WERI-Rb-1 (cell line): ENCODE data around the gene TNKS1BP1.

Experiments used
- DNase-seq: peaks from one replicate; pipeline ENCODE4 v3.0.0-alpha.2; 2020
- H3K27ac ChIP-seq: fragments of 250-450 bp; sonication (Bioruptor Pico); 2 replicates; pipeline ENCODE4 v1.5.1; 2020; ENCODE audit warnings: mild to moderate bottlenecking, moderate library complexity
- H3K27me3 ChIP-seq: fragments of 250-450 bp; sonication (Bioruptor Pico); 2 replicates; pipeline ENCODE4 v1.5.1; 2021; ENCODE audit warnings: mild to moderate bottlenecking, low read depth, moderate library complexity; ENCODE audit not compliant: insufficient read depth, severe bottlenecking
- H3K36me3 ChIP-seq: fragments of 250-450 bp; sonication (Bioruptor Pico); 2 replicates; pipeline ENCODE4 v1.5.1; 2020; ENCODE audit warnings: mild to moderate bottlenecking, moderate library complexity
- H3K4me3 ChIP-seq: 2 replicates; pipeline ENCODE4 v1.5.1; 2011; ENCODE audit warnings: low read depth, mild to moderate bottlenecking, control low read depth, low read length
- H3K9me3 ChIP-seq: fragments of 250-450 bp; sonication (Bioruptor Pico); 2 replicates; pipeline ENCODE4 v1.5.1; 2021; ENCODE audit warnings: mild to moderate bottlenecking, moderate library complexity; ENCODE audit not compliant: severe bottlenecking
- CTCF ChIP-seq: IDR thresholded peaks from 2 replicates; pipeline ENCODE4 v1.5.1; 2011; ENCODE audit warnings: low read depth, mild to moderate bottlenecking, control low read depth, inconsistent platforms, low read length

The TNKS1BP1 gene

GRCh38 chr11:57324886-57325734 is at the start of gene TNKS1BP1:
TSS of gene TNKS1BP1 (minus strand) at chr11:57324952. CDS start at chr11:57321885, 3,067 bp downstream.
- H3K27me3 ChIP-seq = no peaks in the 10 kb centered on the region
- peak; percentile 97 for DNase-seq
- peak within 1 kb of the TSS; percentile 87 for H3K27ac ChIP-seq
- no peak for TF ChIP-seq CTCF
- H3K36me3 ChIP-seq = peaks cover 47% of the 10 kb centered on the region
- H3K9me3 ChIP-seq = no peaks in the 10 kb centered on the region
- peak within 1 kb of the TSS; percentile 54 for H3K4me3 ChIP-seq

GRCh38 chr11:57373146-57373545 is 48.4 kb upstream of the TNKS1BP1 start:
- no peak for TF ChIP-seq CTCF
- DNase-seq = no peak
- H3K9me3 ChIP-seq = no peaks in the 10 kb centered on the region

GRCh38 chr11:57370941-57371340 is 46.2 kb upstream of the TNKS1BP1 start:
- H3K9me3 ChIP-seq = no peaks in the 10 kb centered on the region
- DNase-seq = no peak
- H3K27me3 ChIP-seq = peaks cover 82% of the 10 kb centered on the region
- no peak overlapping the region for H3K4me3 ChIP-seq
- no peak overlapping the region for H3K27ac ChIP-seq
- no peaks in the 10 kb centered on the region for H3K36me3 ChIP-seq
- no peak for TF ChIP-seq CTCF

More at GRCh38 chr11:57373146-57373545, 48.4 kb upstream of the TNKS1BP1 start:
- no peak overlapping the region for H3K27ac ChIP-seq
- H3K27me3 ChIP-seq = peaks cover 76% of the 10 kb centered on the region
- H3K36me3 ChIP-seq = no peaks in the 10 kb centered on the region
- H3K4me3 ChIP-seq = no peak overlapping the region

- H3K4me3 ChIP-seq = no peak overlapping the region
- no peak overlapping the region for H3K27ac ChIP-seq
- H3K9me3 ChIP-seq = no peaks in the 10 kb centered on the region
- H3K27me3 ChIP-seq = peaks cover 82% of the 10 kb centered on the region
- no peak for TF ChIP-seq CTCF
- DNase-seq = peak; percentile 25
- H3K36me3 ChIP-seq = no peaks in the 10 kb centered on the region
Measured at GRCh38 chr11:57370251-57370650, 45.5 kb upstream of the TNKS1BP1 start.

- no peaks in the 10 kb centered on the region for H3K9me3 ChIP-seq
- DNase-seq = peak; percentile 37
- H3K4me3 ChIP-seq = no peak overlapping the region
- no peak for TF ChIP-seq CTCF
- H3K27ac ChIP-seq = no peak overlapping the region
- H3K27me3 ChIP-seq = peaks cover 88% of the 10 kb centered on the region
- H3K36me3 ChIP-seq = no peaks in the 10 kb centered on the region
Measured at GRCh38 chr11:57368845-57369232, 44.1 kb upstream of the TNKS1BP1 start.
